NCI-H2196 treated with DMSO at 0.1 percent for 48 hours (cell line): ENCODE results near the gene FBXL20.
A peak's percentile ranks its signal among the peaks of the same experiment; 100 is the strongest.
"Not testable (repeated sequence)": the region's sequence is repeated elsewhere in the genome, so short reads cannot be mapped to it uniquely, and the experiment has no call there.

ENCODE experiments used
- DNase-seq: peaks from one replicate; lab custom pipeline; 2025; ENCODE audit not compliant: unreplicated experiment; lab: John Stamatoyannopoulos, UW

Gene FBXL20

GRCh38 chr17:39261286-39261685 is 140.1 kb downstream of the FBXL20 start:
- no peak for DNase-seq

- no peak for DNase-seq
These were observed 148.5 kb downstream of the FBXL20 start for GRCh38 chr17:39252788-39253460.

- no peak for DNase-seq
These were observed 149.4 kb downstream of the FBXL20 start for GRCh38 chr17:39251997-39252396.

- not testable (repeated sequence) for DNase-seq
These were observed 151.3 kb downstream of the FBXL20 start for GRCh38 chr17:39250076-39250475.

GRCh38 chr17:39246274-39246673 is 155.2 kb downstream of the FBXL20 start:
- DNase-seq, result no peak

GRCh38 chr17:39244600-39245570 is 156.5 kb downstream of the FBXL20 start:
- DNase-seq, result peak; percentile 20

GRCh38 chr17:39244016-39244599 is 157.3 kb downstream of the FBXL20 start:
- DNase-seq, result no peak

GRCh38 chr17:39243155-39243554 is 158.3 kb downstream of the FBXL20 start:
- DNase-seq, result no peak

- DNase-seq, result no peak
These were observed 160.8 kb downstream of the FBXL20 start for GRCh38 chr17:39240631-39241030.

GRCh38 chr17:39239640-39240314 is 161.6 kb downstream of the FBXL20 start:
- DNase-seq, result peak; percentile 48

- peak; percentile 37 for DNase-seq
These were observed 163.0 kb downstream of the FBXL20 start for GRCh38 chr17:39238311-39238972.

- no peak for DNase-seq
These were observed 163.8 kb downstream of the FBXL20 start for GRCh38 chr17:39237586-39237985.

GRCh38 chr17:39236981-39237441 is 164.4 kb downstream of the FBXL20 start:
- no peak for DNase-seq

- no peak for DNase-seq
These were observed 164.9 kb downstream of the FBXL20 start for GRCh38 chr17:39236450-39236927.

GRCh38 chr17:39235555-39236449 is 165.6 kb downstream of the FBXL20 start:
- DNase-seq, result peak; percentile 4

GRCh38 chr17:39231591-39232551 is 169.6 kb downstream of the FBXL20 start:
- DNase-seq, result no peak

- DNase-seq, result no peak
These were observed 170.3 kb downstream of the FBXL20 start for GRCh38 chr17:39231091-39231561.

GRCh38 chr17:39230361-39230760 is 171.1 kb downstream of the FBXL20 start:
- no peak for DNase-seq
